MCF 10A (cell line): Measurements from ENCODE around the gene PLA2G2A. TPM values are rescaled to one million over a fixed set of nuclear protein-coding genes. Genes with fewer than 3 reads are reported as not detected.

ENCODE experiments used
- BruUV-seq: library from RNA; stranded (reverse); fragments of 400-500 nt; replicated peaks from 2 replicates; lab custom pipeline; 2021; lab: Mats Ljungman, UMichigan
- CTCF ChIA-PET: fragments of 300-600 bp; sonication (Branson Sonifier 250); formaldehyde crosslinking; extraction: SDS; loops from one replicate; lab custom pipeline; 2021; ENCODE audit warnings: antibody characterized with exemption, inconsistent platforms; lab: Yijun Ruan, JAX
- POLR2A ChIA-PET: fragments of 300-600, 350-650 bp; sonication (Branson Sonifier 250); formaldehyde crosslinking; extraction: SDS; loops from one replicate; lab custom pipeline; 2020; ENCODE audit warnings: antibody characterized with exemption, inconsistent platforms; lab: Yijun Ruan, JAX
- DNase-seq: peaks from one replicate; pipeline ENCODE4 v3.0.0-alpha.2; 2018; ENCODE audit not compliant: unreplicated experiment
- H3K27ac Mint-ChIP-seq: one replicate; pipeline ENCODE4 v1.8.0; 2022; ENCODE audit warnings: mild to moderate bottlenecking, low read depth, mixed read lengths; ENCODE audit not compliant: unreplicated experiment
- H3K27me3 Mint-ChIP-seq: one replicate; pipeline ENCODE4 v1.8.0; 2022; ENCODE audit warnings: mixed read lengths; ENCODE audit not compliant: insufficient read depth, unreplicated experiment
- H3K36me3 Mint-ChIP-seq: one replicate; pipeline ENCODE4 v1.8.0; 2022; ENCODE audit warnings: mild to moderate bottlenecking, moderate library complexity, mixed read lengths; ENCODE audit not compliant: insufficient read depth, unreplicated experiment
- H3K4me1 Mint-ChIP-seq: one replicate; pipeline ENCODE4 v1.8.0; 2022; ENCODE audit warnings: mixed read lengths; ENCODE audit not compliant: insufficient read depth, unreplicated experiment
- H3K4me3 Mint-ChIP-seq: one replicate; pipeline ENCODE4 v1.8.0; 2022; ENCODE audit warnings: mild to moderate bottlenecking, moderate library complexity, mixed read lengths; ENCODE audit not compliant: unreplicated experiment
- H3K9me3 Mint-ChIP-seq: one replicate; pipeline ENCODE4 v1.8.0; 2022; ENCODE audit warnings: mixed read lengths; ENCODE audit not compliant: unreplicated experiment
- intact Hi-C: fragments of 100-400 bp; cut with micrococcal nuclease; formaldehyde crosslinking; loops from 2 replicates; pipeline ENCODE4 v1.14.1; 2022
- total RNA-seq: library from RNA; stranded (reverse); gene quantifications from 2 replicates; pipeline ENCODE4 v1.2.3, GENCODE V29; 2022
- TF ChIP-seq, protein P1 (sequence below): fragments of 200-600 bp; IDR thresholded peaks from one replicate; pipeline ENCODE4 v1.8.0; 2022; ENCODE audit warnings: antibody characterized with exemption, mild to moderate bottlenecking; ENCODE audit not compliant: unreplicated experiment

PLA2G2A gene
- total RNA-seq, 1 experiment from 2014 or later = not detected

DNA sequence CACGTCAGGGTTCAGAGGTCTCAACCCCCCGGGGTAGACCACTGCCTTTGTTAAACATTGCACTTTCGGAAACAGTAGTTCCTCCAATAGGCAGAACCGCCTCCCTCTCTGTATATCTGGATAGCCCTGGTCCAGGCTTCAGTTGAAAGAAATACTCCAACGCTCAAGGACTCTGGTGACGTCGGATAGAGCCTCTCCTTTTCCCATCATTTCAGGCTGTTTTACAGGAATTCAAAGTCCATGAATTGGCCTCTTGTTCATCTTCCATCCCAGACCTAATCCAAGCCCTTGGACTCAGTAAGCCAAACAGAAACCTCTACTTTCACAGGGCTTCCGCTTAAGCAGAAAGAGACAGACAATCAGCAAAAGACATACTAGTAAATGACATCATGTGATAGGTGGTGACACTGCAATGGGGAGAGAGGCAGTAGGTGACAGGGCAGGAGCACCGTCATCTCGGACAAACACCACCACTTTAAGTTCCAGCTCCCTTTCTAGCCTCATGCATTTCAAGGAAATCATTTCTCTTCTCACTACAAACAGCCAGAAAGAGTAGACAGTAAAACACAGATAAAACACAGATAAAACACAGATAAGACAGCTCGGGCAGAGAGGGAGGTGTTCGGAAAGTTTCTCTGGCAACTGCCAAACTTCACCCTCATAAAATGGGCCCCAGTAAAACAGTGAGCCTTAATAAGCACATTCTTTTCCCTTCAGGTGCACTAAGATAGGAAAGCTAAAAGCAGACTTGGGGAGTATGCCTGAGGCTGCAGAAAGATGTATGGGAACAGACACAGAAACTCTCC lies 2.3 kb upstream of the PLA2G2A start:
- H3K27ac Mint-ChIP-seq = no peak overlapping the region
- CTCF ChIA-PET = interaction anchor here (0.6 to 0.9 kb wide), 2 partner anchors 20 to 24 kb away, joined by 3 read pairs; no protein-coding TSS in a partner anchor
- no peak overlapping the region for H3K4me3 Mint-ChIP-seq
- H3K4me1 Mint-ChIP-seq = no peaks in the 10 kb centered on the region
- H3K27me3 Mint-ChIP-seq = peaks cover 48% of the 10 kb centered on the region
- intact Hi-C loops = no loop called here
- H3K36me3 Mint-ChIP-seq = no peaks in the 10 kb centered on the region
- no peak for DNase-seq
- no TSS peak for BruUV-seq
- H3K9me3 Mint-ChIP-seq = no peaks in the 10 kb centered on the region
- POLR2A ChIA-PET = no interaction called here
- TF ChIP-seq, protein P1, sequence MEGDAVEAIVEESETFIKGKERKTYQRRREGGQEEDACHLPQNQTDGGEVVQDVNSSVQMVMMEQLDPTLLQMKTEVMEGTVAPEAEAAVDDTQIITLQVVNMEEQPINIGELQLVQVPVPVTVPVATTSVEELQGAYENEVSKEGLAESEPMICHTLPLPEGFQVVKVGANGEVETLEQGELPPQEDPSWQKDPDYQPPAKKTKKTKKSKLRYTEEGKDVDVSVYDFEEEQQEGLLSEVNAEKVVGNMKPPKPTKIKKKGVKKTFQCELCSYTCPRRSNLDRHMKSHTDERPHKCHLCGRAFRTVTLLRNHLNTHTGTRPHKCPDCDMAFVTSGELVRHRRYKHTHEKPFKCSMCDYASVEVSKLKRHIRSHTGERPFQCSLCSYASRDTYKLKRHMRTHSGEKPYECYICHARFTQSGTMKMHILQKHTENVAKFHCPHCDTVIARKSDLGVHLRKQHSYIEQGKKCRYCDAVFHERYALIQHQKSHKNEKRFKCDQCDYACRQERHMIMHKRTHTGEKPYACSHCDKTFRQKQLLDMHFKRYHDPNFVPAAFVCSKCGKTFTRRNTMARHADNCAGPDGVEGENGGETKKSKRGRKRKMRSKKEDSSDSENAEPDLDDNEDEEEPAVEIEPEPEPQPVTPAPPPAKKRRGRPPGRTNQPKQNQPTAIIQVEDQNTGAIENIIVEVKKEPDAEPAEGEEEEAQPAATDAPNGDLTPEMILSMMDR = no peak

DNA sequence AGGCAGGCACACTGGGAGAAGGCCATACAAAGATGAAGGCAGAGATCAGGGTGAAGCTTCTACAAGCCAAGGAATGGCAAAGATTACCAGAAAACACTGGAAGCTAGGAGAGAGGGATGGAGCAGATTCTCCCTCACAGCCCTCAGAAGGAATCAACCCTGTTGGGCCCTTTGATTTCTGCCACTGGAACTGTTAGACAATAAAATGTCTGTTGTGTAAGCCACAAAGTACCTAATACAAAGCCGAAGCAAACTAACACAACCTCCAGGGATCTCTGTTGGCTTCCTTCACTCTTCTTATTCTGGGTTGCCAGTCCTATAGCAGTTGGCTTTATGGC lies 1.7 kb upstream of the PLA2G2A start:
- DNase-seq = no peak
- TF ChIP-seq, protein P1 = no peak
- H3K9me3 Mint-ChIP-seq = no peaks in the 10 kb centered on the region
- no peaks in the 10 kb centered on the region for H3K36me3 Mint-ChIP-seq
- peaks cover 51% of the 10 kb centered on the region for H3K27me3 Mint-ChIP-seq
- CTCF ChIA-PET = interaction anchor here (0.6 kb wide), 1 partner anchor 19 kb away, joined by 3 read pairs; no protein-coding TSS in a partner anchor
- BruUV-seq = no TSS peak
- H3K27ac Mint-ChIP-seq = no peak overlapping the region
- no peaks in the 10 kb centered on the region for H3K4me1 Mint-ChIP-seq
- intact Hi-C loops = no loop called here
- H3K4me3 Mint-ChIP-seq = no peak overlapping the region
- POLR2A ChIA-PET = no interaction called here

DNA sequence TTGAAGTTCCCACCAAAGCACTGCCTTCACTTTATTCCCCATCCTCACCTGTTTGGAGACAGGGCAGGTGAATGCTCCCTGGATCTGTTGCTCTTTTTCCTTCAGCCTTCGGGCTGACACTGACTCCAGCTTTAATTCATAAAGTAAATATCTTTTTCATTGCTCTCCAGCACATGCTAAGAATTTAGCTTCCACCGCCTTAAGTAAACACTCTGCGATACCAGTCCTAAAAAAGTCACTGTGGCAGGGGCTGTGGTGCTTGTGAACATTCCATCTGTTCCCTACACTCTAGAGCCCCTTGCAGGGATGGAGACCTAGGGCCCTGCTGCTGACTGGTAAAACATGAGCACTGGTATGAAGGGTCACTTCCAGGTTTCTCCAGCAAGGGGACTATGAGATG lies 896 bp upstream of the PLA2G2A start:
- H3K27me3 Mint-ChIP-seq = peaks cover 51% of the 10 kb centered on the region
- BruUV-seq = no TSS peak
- no peaks in the 10 kb centered on the region for H3K9me3 Mint-ChIP-seq
- intact Hi-C loops = no loop called here
- no peaks in the 10 kb centered on the region for H3K4me1 Mint-ChIP-seq
- ChIA-PET POLR2A (no interaction called here), CTCF (no interaction called here)
- TF ChIP-seq, protein P1 = no peak
- DNase-seq = no peak
- H3K36me3 Mint-ChIP-seq = no peaks in the 10 kb centered on the region
- no peak overlapping the region for H3K27ac Mint-ChIP-seq
- no peak overlapping the region for H3K4me3 Mint-ChIP-seq

DNA sequence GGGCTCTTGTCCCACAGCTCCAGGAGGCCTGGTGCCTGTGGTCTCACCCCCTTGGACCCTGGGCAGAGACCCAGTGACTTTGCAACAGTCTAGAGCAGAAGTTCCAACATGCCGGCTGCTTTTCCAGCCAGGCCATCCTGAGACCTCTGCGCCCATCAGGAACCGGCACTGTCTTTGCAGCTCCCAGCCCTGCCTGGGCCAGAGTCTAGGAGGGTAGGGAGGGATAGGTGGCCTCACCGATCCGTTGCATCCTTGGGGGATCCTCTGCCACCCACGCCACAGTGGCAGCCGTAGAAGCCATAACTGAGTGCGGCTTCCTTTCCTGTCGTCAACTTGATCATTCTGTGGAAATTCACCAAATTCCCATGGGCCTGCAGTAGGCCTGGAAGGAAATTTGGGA lies 1.3 kb downstream of the PLA2G2A start:
- no peak for DNase-seq
- Mint-ChIP-seq H3K9me3 (no peaks in the 10 kb centered on the region), H3K4me1 (no peaks in the 10 kb centered on the region), H3K27ac (no peak overlapping the region), H3K27me3 (peaks cover 46% of the 10 kb centered on the region), H3K36me3 (no peaks in the 10 kb centered on the region), H3K4me3 (no peak overlapping the region)
- POLR2A ChIA-PET = no interaction called here
- BruUV-seq = no TSS peak
- TF ChIP-seq, protein P1 = no peak
- intact Hi-C loops = loop anchor here (10.0 kb wide), 1 partner anchor 127 kb away; no protein-coding TSS in a partner anchor
- CTCF ChIA-PET = interaction anchor here (1.0 to 5.1 kb wide), 4 partner anchors 16 to 516 kb away, joined by 3 to 41 read pairs (median 4); no protein-coding TSS in a partner anchor
